G401 (cell line): Measurements from ENCODE around the gene ELMOD3. TPM values are rescaled to one million over a fixed set of nuclear protein-coding genes. Genes with fewer than 3 reads are reported as not detected.
"Not testable (repeated sequence)": the region's sequence is repeated elsewhere in the genome, so short reads cannot be mapped to it uniquely, and the experiment has no call there.

Experiments
- DNase-seq: peaks from one replicate; pipeline ENCODE4 v3.0.0-alpha.2; 2015; ENCODE audit warnings: low spot score
- in situ Hi-C: cut with HindIII; loops from 2 replicates; pipeline ENCODE4 v1.10.0; 2016; ENCODE audit warnings: low sequenced_read_pairs, mixed read lengths
- total RNA-seq: library from RNA; depleted of rRNA; stranded (reverse); fragments of >200 nt; shearing (Covaris generic); gene quantifications from 2 replicates; pipeline ENCODE4 v1.2.3, GENCODE V29; 2014; rRNA removed

ELMOD3 gene
- total RNA-seq, 1 experiment from 2014 or later: 11.2 TPM

GRCh38 chr2:85435220-85435958, 80.8 kb downstream of the ELMOD3 start:
- no peak for DNase-seq
- in situ Hi-C loops: no loop called here

- in situ Hi-C loops: no loop called here
- peak; percentile 26 for DNase-seq
Measured at GRCh38 chr2:85435981-85436835, 81.6 kb downstream of the ELMOD3 start.

GRCh38 chr2:85436836-85437487, 82.4 kb downstream of the ELMOD3 start:
- DNase-seq: peak; percentile 38
- in situ Hi-C loops: no loop called here

GRCh38 chr2:85437488-85438200, 83.1 kb downstream of the ELMOD3 start:
- in situ Hi-C loops: no loop called here
- DNase-seq: peak; percentile 50

GRCh38 chr2:85438201-85439024, 83.8 kb downstream of the ELMOD3 start:
- DNase-seq: peak; percentile 60

GRCh38 chr2:85439025-85439472, 84.5 kb downstream of the ELMOD3 start:
- DNase-seq: no peak
- in situ Hi-C loops: no loop called here

More at GRCh38 chr2:85438201-85439024, 83.8 kb downstream of the ELMOD3 start:
- in situ Hi-C loops: no loop called here

- in situ Hi-C loops, DNase-seq: not testable (repeated sequence)
Measured at GRCh38 chr2:85439569-85439968, 85.0 kb downstream of the ELMOD3 start.

GRCh38 chr2:85439986-85440385, 85.4 kb downstream of the ELMOD3 start:
- no peak for DNase-seq
- in situ Hi-C loops: no loop called here

- DNase-seq: no peak
- in situ Hi-C loops: no loop called here
Measured at GRCh38 chr2:85440729-85441128, 86.2 kb downstream of the ELMOD3 start.

Other genes with a start within 250 kb of the ELMOD3 start
- 0.37 and 0.44 TPM in 2 replicates for gene TCF7L1, start 221.4 kb upstream of the ELMOD3 start, total RNA-seq
- gene TGOLN2, start 26.8 kb upstream of the ELMOD3 start, total RNA-seq: 14.1 and 16.9 TPM in 2 replicates
- 32.1 and 39.6 TPM in 2 replicates for gene RETSAT, start 241 bp upstream of the ELMOD3 start, total RNA-seq
- 1.0 and 5.3 TPM in 2 replicates for gene CAPG, start 55.6 kb downstream of the ELMOD3 start, total RNA-seq
- not detected in 2 replicates for gene SH2D6, start 63.9 kb downstream of the ELMOD3 start, total RNA-seq
- 68.1 and 85.2 TPM in 2 replicates for gene MAT2A, start 184.4 kb downstream of the ELMOD3 start, total RNA-seq
- gene GGCX, start 206.7 kb downstream of the ELMOD3 start, total RNA-seq: 27.0 and 28.4 TPM in 2 replicates
- 69.9 and 73.2 TPM in 2 replicates for gene VAMP8, start 222.8 kb downstream of the ELMOD3 start, total RNA-seq
- 0.85 and 1.9 TPM in 2 replicates for gene VAMP5, start 229.7 kb downstream of the ELMOD3 start, total RNA-seq
- 130 and 155 TPM in 2 replicates for gene RNF181, start 241.0 kb downstream of the ELMOD3 start, total RNA-seq
- gene TMEM150A, start 247.9 kb downstream of the ELMOD3 start, total RNA-seq: 20.3 and 20.7 TPM in 2 replicates